ENCODE results near the gene SPATA6L.

Gene SPATA6L

DNA sequence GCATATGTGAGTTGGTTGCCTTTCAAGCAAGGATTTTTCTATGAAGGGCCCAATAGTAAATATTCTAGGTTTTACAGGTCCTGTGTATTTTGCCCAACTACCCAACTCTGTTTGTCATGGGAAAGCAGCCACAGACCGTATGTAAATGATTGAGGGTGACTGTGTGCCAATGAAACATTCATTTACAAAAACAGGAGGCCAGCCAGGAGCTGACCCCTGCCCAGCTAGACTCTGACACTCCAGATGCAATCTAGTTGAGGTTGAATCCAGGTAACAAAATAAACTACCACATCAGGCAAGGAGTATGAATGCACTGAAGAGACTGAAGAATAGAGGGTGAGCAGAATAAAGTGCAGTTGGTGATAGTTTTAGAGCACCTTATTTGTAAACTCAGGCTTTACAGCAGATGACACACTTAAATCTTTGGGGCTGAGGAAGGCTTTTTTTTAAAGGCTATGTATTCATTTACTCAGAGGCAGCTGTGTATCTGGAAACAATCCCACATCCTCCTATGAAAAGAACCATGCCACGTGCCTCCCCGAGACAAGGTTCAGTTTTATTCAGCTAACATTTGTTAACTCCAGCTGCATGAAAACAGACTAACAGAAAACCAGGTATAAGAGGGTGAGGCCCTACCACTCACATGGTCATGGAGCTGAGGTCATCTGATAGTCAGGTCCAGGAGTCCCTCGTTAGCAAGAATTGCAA, 115.3 kb downstream of the SPATA6L start:
- DNase-seq (ENCODE audit: low read depth in 2 of 2), result no peak

DNA sequence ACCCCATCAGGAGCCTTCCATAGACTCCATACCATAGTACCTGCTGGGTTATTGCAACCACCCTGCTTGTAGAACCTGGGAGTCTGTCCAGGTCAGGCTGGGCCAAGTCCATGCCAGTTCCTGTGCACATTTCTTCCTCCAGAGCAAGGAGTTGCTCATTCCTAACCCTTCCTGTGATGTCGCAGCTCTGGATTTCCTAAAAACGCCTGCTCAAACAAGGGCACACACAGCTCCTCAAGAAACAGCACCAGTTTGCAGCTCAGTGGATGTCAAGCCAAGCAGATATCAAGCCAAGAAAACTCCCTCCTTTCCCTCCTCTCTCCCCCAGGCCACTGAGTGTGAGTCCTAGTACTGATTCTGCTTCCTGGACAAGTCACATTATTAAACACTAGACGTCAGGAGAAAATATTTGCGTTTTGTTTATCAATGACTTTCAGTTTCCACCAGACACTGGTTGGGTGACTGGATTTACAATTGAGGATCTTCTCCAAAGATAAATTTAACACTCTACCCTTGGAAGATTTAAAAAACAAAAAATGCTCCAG, 116.5 kb downstream of the SPATA6L start:
- DNase-seq (ENCODE audit: low read depth in 2 of 2), result no peak

- no peak for DNase-seq (ENCODE audit: low read depth in 2 of 2)
Measured at GRCh38 chr9:4548811-4549725, 117.2 kb downstream of the SPATA6L start.
